ENCODE results near the gene CD3E. TPM values are rescaled to one million over a fixed set of nuclear protein-coding genes. Genes with fewer than 3 reads are reported as not detected.

Gene CD3E
- total and polyA plus RNA-seq, 2 donors (not counting 3 experiments of a cell fraction or from before 2014, with no cell fraction given): not detected

DNA sequence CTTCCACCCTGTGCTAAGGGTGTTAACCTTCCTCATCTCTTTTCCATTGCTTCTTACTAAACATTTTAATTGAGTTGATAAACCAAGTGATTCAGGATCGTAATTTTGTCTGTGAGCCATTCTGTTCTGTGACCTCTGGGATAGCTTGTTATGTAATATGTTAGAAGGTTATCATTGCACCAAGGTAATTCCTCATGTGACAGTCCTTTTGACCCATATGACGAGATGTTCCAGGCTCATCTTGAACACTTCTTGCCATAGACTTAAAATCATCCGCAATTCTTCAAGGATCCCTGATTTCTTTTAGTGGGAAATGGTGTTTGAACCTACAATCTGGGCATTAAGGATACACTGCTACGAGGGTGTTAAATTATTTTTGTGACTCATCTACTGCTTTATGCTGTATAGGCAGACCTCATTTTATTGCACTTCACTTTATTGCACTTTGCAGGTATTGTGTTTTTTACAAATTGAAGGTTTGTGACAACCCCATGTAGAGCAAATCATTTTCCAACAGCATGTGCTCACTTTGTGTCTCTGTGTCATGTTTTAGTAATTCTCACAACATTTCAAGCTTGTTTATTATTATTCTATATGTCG lies 21.4 kb upstream of the CD3E start:
- Histone ChIP-seq H4K20me1 (replicated peaks; ENCODE audit: control insufficient read depth, extremely low read depth, insufficient read depth, low read length) (no peaks in the 10 kb centered on the region), H3K27ac (ENCODE audit: insufficient read depth, low read depth, low read length) (no peak overlapping the region), H3K9me1 (replicated peaks; ENCODE audit: control insufficient read depth, extremely low read depth, insufficient read depth, low read length) (no peaks in the 10 kb centered on the region), H3K9ac (replicated peaks; ENCODE audit: extremely low read depth, insufficient read depth, low read length) (no peak overlapping the region), H3K4me1 (ENCODE audit: control insufficient read depth, extremely low read depth, insufficient read depth, low read length) (peaks cover under 1% of the 10 kb centered on the region), H3K27me3 (ENCODE audit: control insufficient read depth in 2 of 2, insufficient read depth in 2 of 2, low read length in 2 of 2) (no peaks in the 10 kb centered on the region), H3K4me2 (ENCODE audit: insufficient read depth, low read length) (no peak overlapping the region), H3K36me3 (ENCODE audit: control insufficient read depth in 2 of 2, extremely low read depth in 1 of 2, insufficient read depth in 2 of 2, low read length in 2 of 2) (no peaks in the 10 kb centered on the region), H3K79me2 (ENCODE audit: control insufficient read depth, insufficient read depth, low read length) (no peaks in the 10 kb centered on the region), H3K9me3 (replicated peaks; ENCODE audit: control insufficient read depth, insufficient read depth, low read length) (no peaks in the 10 kb centered on the region), H2AFZ (ENCODE audit: low read depth, low read length) (no peak overlapping the region), H3K4me3 (replicated peaks in 1 of 3; ENCODE audit: insufficient read depth in 1 of 3, low read depth in 1 of 3, low read length in 3 of 3) (no peak overlapping the region)
- CTCF ChIA-PET: interaction anchor here (1.2 to 12.3 kb wide), 5 partner anchors 8 to 84 kb away, joined by 3 to 235 read pairs (median 8); no protein-coding TSS in a partner anchor
- no TSS peak for BruUV-seq (replicated peaks)
- no peak for TF ChIP-seq MYC (IDR thresholded peaks at IDR 0.05; ENCODE audit: low read depth, low read length)
- TF ChIP-seq JUN (IDR thresholded peaks at IDR 0.05; ENCODE audit: borderline replicate concordance, insufficient read depth, insufficient read length, low read depth): no peak
- no peak for TF ChIP-seq EZH2 (IDR thresholded peaks at IDR 0.05; ENCODE audit: borderline replicate concordance, low read depth, low read length, severe bottlenecking)
- no peak for TF ChIP-seq CTCF (IDR thresholded peaks at IDR 0.05; ENCODE audit: extremely low read depth in 1 of 2, insufficient read depth in 1 of 2, low read depth in 1 of 2, low read length in 2 of 2)
- TF ChIP-seq FOS (IDR thresholded peaks at IDR 0.05; ENCODE audit: borderline replicate concordance, insufficient read depth, low read length): no peak
- TF ChIP-seq GATA2 (IDR thresholded peaks at IDR 0.05; ENCODE audit: insufficient read depth, insufficient read length, low read depth, low read length): no peak
- no peak for TF ChIP-seq POLR2AphosphoS5 (IDR thresholded peaks at IDR 0.05; ENCODE audit: insufficient read depth, low read depth, low read length)
- TF ChIP-seq, protein P1, sequence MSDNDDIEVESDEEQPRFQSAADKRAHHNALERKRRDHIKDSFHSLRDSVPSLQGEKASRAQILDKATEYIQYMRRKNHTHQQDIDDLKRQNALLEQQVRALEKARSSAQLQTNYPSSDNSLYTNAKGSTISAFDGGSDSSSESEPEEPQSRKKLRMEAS (IDR thresholded peaks at IDR 0.05; ENCODE audit: insufficient read depth, insufficient read length): no peak
- no peak for TF ChIP-seq POLR2A (IDR thresholded peaks at IDR 0.05; ENCODE audit: low read depth, low read length)
- DNase-seq (ENCODE audit: low read depth, low spot score): no peak
- intact Hi-C loops (cut with micrococcal nuclease) (no loop called here), dilution Hi-C loops (cut with MboI; ENCODE audit: extremely low pct_ligation_motif_present, low sequenced_read_pairs) (no loop called here)
- FAIRE-seq: no peak
- POLR2A ChIA-PET: no interaction called here
